Measurements from ENCODE around the gene TRIM2.

GRCh38 chr4:153346563-153346962 is 142.3 kb downstream of the TRIM2 start:
- TF ChIP-seq POLR2A (IDR thresholded peaks at IDR 0.05) (no peak), CTCF (IDR thresholded peaks at IDR 0.05) (no peak)
